Panc1 (cell line): Measurements from ENCODE around the gene DIS3L2.

Experiments
- CTCF ChIP-seq: fragments of 450-650 bp; IDR thresholded peaks from 2 replicates; pipeline ENCODE4 v1.5.1; 2017; ENCODE audit warnings: mild to moderate bottlenecking
- SIN3A ChIP-seq: IDR thresholded peaks from 2 replicates; pipeline ENCODE4 v1.6.1; 2012; ENCODE audit warnings: low read depth, mild to moderate bottlenecking, low read length, moderate library complexity, borderline replicate concordance; ENCODE audit not compliant: insufficient read depth
- TCF7L2 ChIP-seq: IDR thresholded peaks from 2 replicates; pipeline ENCODE4 v1.6.1; 2011; ENCODE audit warnings: mild to moderate bottlenecking, low read depth, low read length, inconsistent platforms
- TF ChIP-seq, protein P1 (sequence below), 2 experiments: IDR thresholded peaks; 2 replicates each; pipeline ENCODE4 v1.6.1; 2011 to 2012; ENCODE audit warnings: low read depth in 2 of 2, control low read depth in 1 of 2, low read length in 1 of 2, mild to moderate bottlenecking in 1 of 2, moderate library complexity in 1 of 2; ENCODE audit not compliant: insufficient read depth in 1 of 2

- no peak for TF ChIP-seq CTCF
- TF ChIP-seq TCF7L2, result no peak
- TF ChIP-seq SIN3A, result no peak
- TF ChIP-seq, protein P1, sequence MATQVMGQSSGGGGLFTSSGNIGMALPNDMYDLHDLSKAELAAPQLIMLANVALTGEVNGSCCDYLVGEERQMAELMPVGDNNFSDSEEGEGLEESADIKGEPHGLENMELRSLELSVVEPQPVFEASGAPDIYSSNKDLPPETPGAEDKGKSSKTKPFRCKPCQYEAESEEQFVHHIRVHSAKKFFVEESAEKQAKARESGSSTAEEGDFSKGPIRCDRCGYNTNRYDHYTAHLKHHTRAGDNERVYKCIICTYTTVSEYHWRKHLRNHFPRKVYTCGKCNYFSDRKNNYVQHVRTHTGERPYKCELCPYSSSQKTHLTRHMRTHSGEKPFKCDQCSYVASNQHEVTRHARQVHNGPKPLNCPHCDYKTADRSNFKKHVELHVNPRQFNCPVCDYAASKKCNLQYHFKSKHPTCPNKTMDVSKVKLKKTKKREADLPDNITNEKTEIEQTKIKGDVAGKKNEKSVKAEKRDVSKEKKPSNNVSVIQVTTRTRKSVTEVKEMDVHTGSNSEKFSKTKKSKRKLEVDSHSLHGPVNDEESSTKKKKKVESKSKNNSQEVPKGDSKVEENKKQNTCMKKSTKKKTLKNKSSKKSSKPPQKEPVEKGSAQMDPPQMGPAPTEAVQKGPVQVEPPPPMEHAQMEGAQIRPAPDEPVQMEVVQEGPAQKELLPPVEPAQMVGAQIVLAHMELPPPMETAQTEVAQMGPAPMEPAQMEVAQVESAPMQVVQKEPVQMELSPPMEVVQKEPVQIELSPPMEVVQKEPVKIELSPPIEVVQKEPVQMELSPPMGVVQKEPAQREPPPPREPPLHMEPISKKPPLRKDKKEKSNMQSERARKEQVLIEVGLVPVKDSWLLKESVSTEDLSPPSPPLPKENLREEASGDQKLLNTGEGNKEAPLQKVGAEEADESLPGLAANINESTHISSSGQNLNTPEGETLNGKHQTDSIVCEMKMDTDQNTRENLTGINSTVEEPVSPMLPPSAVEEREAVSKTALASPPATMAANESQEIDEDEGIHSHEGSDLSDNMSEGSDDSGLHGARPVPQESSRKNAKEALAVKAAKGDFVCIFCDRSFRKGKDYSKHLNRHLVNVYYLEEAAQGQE (IDR thresholded peaks at IDR 0.05; ENCODE audit: insufficient read depth in 1 of 2, low read depth in 2 of 2, low read length in 1 of 2), result no peak
These were observed 335.4 kb downstream of the DIS3L2 start for GRCh38 chr2:232296776-232297525.
